ENCODE measurements around the gene HNRNPH1. TPM values are rescaled to one million over a fixed set of nuclear protein-coding genes. Genes with fewer than 3 reads are reported as not detected.
"Not testable (repeated sequence)": the region's sequence is repeated elsewhere in the genome, so short reads cannot be mapped to it uniquely, and the experiment has no call there.

Gene HNRNPH1
- total RNA-seq, 1 donor from 2014 or later, result 1,039 TPM

GRCh38 chr5:179641745-179642144 lies 18.3 kb upstream of the HNRNPH1 start:
- H3K27ac Mint-ChIP-seq; intact Hi-C loops (cut with micrococcal nuclease); DNase-seq (ENCODE audit: low spot score); H3K9me3 Mint-ChIP-seq; H3K27me3 Mint-ChIP-seq (ENCODE audit: low read depth); H3K4me1 Mint-ChIP-seq (ENCODE audit: low read depth); H3K36me3 Mint-ChIP-seq (ENCODE audit: low read depth); H3K4me3 Mint-ChIP-seq (ENCODE audit: low read depth): not testable (repeated sequence)

GRCh38 chr5:179639296-179639695 lies 15.8 kb upstream of the HNRNPH1 start:
- H3K9me3 Mint-ChIP-seq; H3K4me3 Mint-ChIP-seq (ENCODE audit: low read depth); intact Hi-C loops (cut with micrococcal nuclease): not testable (repeated sequence)

GRCh38 chr5:179634370-179635172 lies 11.1 kb upstream of the HNRNPH1 start:
- H3K36me3 Mint-ChIP-seq (ENCODE audit: low read depth); H3K27me3 Mint-ChIP-seq (ENCODE audit: low read depth); H3K9me3 Mint-ChIP-seq; H3K4me1 Mint-ChIP-seq (ENCODE audit: low read depth); intact Hi-C loops (cut with micrococcal nuclease); DNase-seq (ENCODE audit: low spot score); H3K4me3 Mint-ChIP-seq (ENCODE audit: low read depth); H3K27ac Mint-ChIP-seq: not testable (repeated sequence)

More at GRCh38 chr5:179639296-179639695, 15.8 kb upstream of the HNRNPH1 start:
- H3K27me3 Mint-ChIP-seq (ENCODE audit: low read depth); H3K4me1 Mint-ChIP-seq (ENCODE audit: low read depth); H3K36me3 Mint-ChIP-seq (ENCODE audit: low read depth); H3K27ac Mint-ChIP-seq; DNase-seq (ENCODE audit: low spot score): not testable (repeated sequence)

GRCh38 chr5:179633501-179634369 lies 10.3 kb upstream of the HNRNPH1 start:
- H3K36me3 Mint-ChIP-seq (ENCODE audit: low read depth); DNase-seq (ENCODE audit: low spot score); intact Hi-C loops (cut with micrococcal nuclease); H3K4me3 Mint-ChIP-seq (ENCODE audit: low read depth); H3K4me1 Mint-ChIP-seq (ENCODE audit: low read depth); H3K9me3 Mint-ChIP-seq; H3K27me3 Mint-ChIP-seq (ENCODE audit: low read depth); H3K27ac Mint-ChIP-seq: not testable (repeated sequence)

- Mint-ChIP-seq H3K4me1 (ENCODE audit: low read depth) (peaks cover 31% of the 10 kb centered on the region), H3K27me3 (ENCODE audit: low read depth) (no peaks in the 10 kb centered on the region), H3K27ac (peak overlapping the region; percentile 99), H3K4me3 (ENCODE audit: low read depth) (peak overlapping the region; percentile 98), H3K36me3 (ENCODE audit: low read depth) (peaks cover 37% of the 10 kb centered on the region), H3K9me3 (no peaks in the 10 kb centered on the region)
- DNase-seq (ENCODE audit: low spot score), result no peak
- intact Hi-C loops (cut with micrococcal nuclease), result loop anchor here (5.0 to 10.0 kb wide), 5 partner anchors 177 to 1620 kb away; partner anchors contain the start of genes CLK4, RACK1 and SQSTM1
These were observed 1.4 kb upstream of the HNRNPH1 start for GRCh38 chr5:179624841-179625271.

GRCh38 chr5:179623906-179624741 lies 653 bp upstream of the HNRNPH1 start:
- peaks cover 35% of the 10 kb centered on the region for H3K4me1 Mint-ChIP-seq (ENCODE audit: low read depth)
- H3K9me3 Mint-ChIP-seq, result no peaks in the 10 kb centered on the region
- no peaks in the 10 kb centered on the region for H3K27me3 Mint-ChIP-seq (ENCODE audit: low read depth)
- peak; percentile 54 for DNase-seq (ENCODE audit: low spot score)
- H3K36me3 Mint-ChIP-seq (ENCODE audit: low read depth), result peaks cover 43% of the 10 kb centered on the region
- peak overlapping the region; percentile 99 for H3K27ac Mint-ChIP-seq
- H3K4me3 Mint-ChIP-seq (ENCODE audit: low read depth), result peak overlapping the region; percentile 98
- intact Hi-C loops (cut with micrococcal nuclease), result loop anchor here (1.0 to 10.0 kb wide), 10 partner anchors 54 to 1621 kb away; partner anchors contain the start of genes CANX, CLK4, MAML1 and RACK1

- Mint-ChIP-seq H3K4me3 (ENCODE audit: low read depth) (peak overlapping the region; percentile 98), H3K36me3 (ENCODE audit: low read depth) (peaks cover 68% of the 10 kb centered on the region), H3K9me3 (no peaks in the 10 kb centered on the region), H3K27me3 (ENCODE audit: low read depth) (no peaks in the 10 kb centered on the region), H3K27ac (peak overlapping the region; percentile 81), H3K4me1 (ENCODE audit: low read depth) (peaks cover 53% of the 10 kb centered on the region)
- intact Hi-C loops (cut with micrococcal nuclease), result loop anchor here (2.0 to 10.0 kb wide), 6 partner anchors 71 to 1623 kb away; partner anchors contain the start of genes CLK4, RACK1, RUFY1 and SQSTM1
- DNase-seq (ENCODE audit: low spot score), result no peak
These were observed 1.8 kb downstream of the HNRNPH1 start for GRCh38 chr5:179621551-179622214.

GRCh38 chr5:179620703-179621350 lies 2.6 kb downstream of the HNRNPH1 start:
- H3K27me3 Mint-ChIP-seq (ENCODE audit: low read depth), result no peaks in the 10 kb centered on the region
- H3K9me3 Mint-ChIP-seq, result no peaks in the 10 kb centered on the region
- no peak for DNase-seq (ENCODE audit: low spot score)
- H3K4me3 Mint-ChIP-seq (ENCODE audit: low read depth), result peak overlapping the region; percentile 98
- H3K36me3 Mint-ChIP-seq (ENCODE audit: low read depth), result peaks cover 76% of the 10 kb centered on the region
- peaks cover 58% of the 10 kb centered on the region for H3K4me1 Mint-ChIP-seq (ENCODE audit: low read depth)
- intact Hi-C loops (cut with micrococcal nuclease), result loop anchor here (5.0 to 10.0 kb wide), 5 partner anchors 181 to 1624 kb away; partner anchors contain the start of genes CLK4, RACK1 and SQSTM1
- peak overlapping the region; percentile 81 for H3K27ac Mint-ChIP-seq

GRCh38 chr5:179620293-179620692 lies 3.2 kb downstream of the HNRNPH1 start:
- H3K27me3 Mint-ChIP-seq (ENCODE audit: low read depth), result no peaks in the 10 kb centered on the region
- H3K4me1 Mint-ChIP-seq (ENCODE audit: low read depth), result peaks cover 60% of the 10 kb centered on the region
- H3K4me3 Mint-ChIP-seq (ENCODE audit: low read depth), result peak overlapping the region; percentile 98
- no peak for DNase-seq (ENCODE audit: low spot score)
- H3K36me3 Mint-ChIP-seq (ENCODE audit: low read depth), result peaks cover 82% of the 10 kb centered on the region
- H3K27ac Mint-ChIP-seq, result peak overlapping the region; percentile 81
- no peaks in the 10 kb centered on the region for H3K9me3 Mint-ChIP-seq
- intact Hi-C loops (cut with micrococcal nuclease), result loop anchor here (5.0 to 10.0 kb wide), 5 partner anchors 182 to 1625 kb away; partner anchors contain the start of genes CLK4, RACK1 and SQSTM1

- Mint-ChIP-seq H3K4me3 (ENCODE audit: low read depth) (peak overlapping the region; percentile 98), H3K4me1 (ENCODE audit: low read depth) (peaks cover 58% of the 10 kb centered on the region), H3K27ac (no peak overlapping the region), H3K36me3 (ENCODE audit: low read depth) (peaks cover 87% of the 10 kb centered on the region), H3K27me3 (ENCODE audit: low read depth) (no peaks in the 10 kb centered on the region), H3K9me3 (no peaks in the 10 kb centered on the region)
- DNase-seq (ENCODE audit: low spot score), result no peak
- intact Hi-C loops (cut with micrococcal nuclease), result loop anchor here (5.0 to 10.0 kb wide), 5 partner anchors 183 to 1625 kb away; partner anchors contain the start of genes CLK4, RACK1 and SQSTM1
These were observed 3.7 kb downstream of the HNRNPH1 start for GRCh38 chr5:179619776-179620175.

- H3K36me3 Mint-ChIP-seq (ENCODE audit: low read depth), result peaks cover 94% of the 10 kb centered on the region
- H3K27me3 Mint-ChIP-seq (ENCODE audit: low read depth), result no peaks in the 10 kb centered on the region
- no peak for DNase-seq (ENCODE audit: low spot score)
- peaks cover 51% of the 10 kb centered on the region for H3K4me1 Mint-ChIP-seq (ENCODE audit: low read depth)
- peak overlapping the region; percentile 98 for H3K4me3 Mint-ChIP-seq (ENCODE audit: low read depth)
- H3K9me3 Mint-ChIP-seq, result no peaks in the 10 kb centered on the region
- H3K27ac Mint-ChIP-seq, result peak overlapping the region; percentile 79
- intact Hi-C loops (cut with micrococcal nuclease), result no loop called here
These were observed 4.4 kb downstream of the HNRNPH1 start for GRCh38 chr5:179618923-179619554.
